Tibial artery (tissue), 4 donors: ENCODE data around the gene PRSS37.
"Not testable (repeated sequence)": the region's sequence is repeated elsewhere in the genome, so short reads cannot be mapped to it uniquely, and the experiment has no call there.

Experiments used
- DNase-seq, 2 donors: peaks; one replicate each; pipeline ENCODE4 v3.0.0-alpha.2; 2019
- H3K27ac ChIP-seq, 2 donors: fragments of 200-600 bp; sonication (generic) in 1 of 2; 1 replicate in 1 of 2; 2 replicates in 1 of 2; pipeline ENCODE4 v1.5.1; 2018 to 2019; ENCODE audit warnings: mild to moderate bottlenecking in 1 of 2
- H3K27me3 ChIP-seq, 2 donors: fragments of 200-600 bp; sonication (generic) in 1 of 2; one replicate each; pipeline versions ENCODE4 v1.5.1 to v1.6.0; 2016 to 2019
- H3K36me3 ChIP-seq, 3 donors: fragments of 200-600 bp; sonication (generic) in 2 of 3; one replicate each; pipeline ENCODE4 v1.5.1; 2016 to 2019; ENCODE audit warnings: mild to moderate bottlenecking in 2 of 3
- H3K4me1 ChIP-seq, 4 donors: fragments of 200-600 bp; sonication (generic) in 2 of 4; 1 replicate in 3 of 4; 2 replicates in 1 of 4; pipeline ENCODE4 v1.5.1; 2016 to 2019
- H3K4me3 ChIP-seq, 2 donors: fragments of 200-600 bp; sonication (generic) in 1 of 2; 1 replicate in 1 of 2; 2 replicates in 1 of 2; pipeline ENCODE4 v1.5.1; 2018 to 2019; ENCODE audit warnings: mild to moderate bottlenecking in 2 of 2
- H3K9me3 ChIP-seq, 3 donors: fragments of 200-600 bp; sonication (generic) in 1 of 3; one replicate each; pipeline ENCODE4 v1.5.1; 2016 to 2019
- CTCF ChIP-seq, 2 experiments: fragments of 200-600 bp in 1 of 2; fragments of 450-650 bp in 1 of 2; IDR thresholded peaks; one replicate each; pipeline ENCODE4 v1.5.1; 2017 to 2019; ENCODE audit warnings: antibody characterized with exemption in 2 of 2, mild to moderate bottlenecking in 1 of 2, moderate library complexity in 1 of 2
- intact Hi-C: fragments of 100-400 bp; cut with DNase I; formaldehyde crosslinking; loops from one replicate; pipeline ENCODE4 v1.15.0; 2023; ENCODE audit warnings: low total_unique reads

PRSS37 gene

DNA sequence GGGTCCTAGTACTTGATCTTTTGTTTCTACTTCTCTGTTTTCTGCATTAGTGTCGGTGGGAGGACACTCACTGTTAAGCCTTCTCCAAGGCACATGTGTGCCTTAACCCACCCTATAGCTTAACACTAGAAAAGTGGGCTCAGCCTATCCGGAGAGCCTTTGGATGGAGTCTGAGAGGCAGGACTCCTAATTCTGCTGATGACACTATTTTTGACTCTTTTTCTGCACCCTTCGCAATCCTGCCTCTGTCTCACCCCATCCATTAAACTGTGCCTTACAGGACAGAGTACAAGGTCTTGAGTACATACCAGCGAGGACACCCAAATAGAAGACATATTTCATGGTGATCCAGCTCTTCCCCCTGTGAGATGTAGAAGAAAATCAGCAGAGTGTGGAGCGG, 577 bp downstream of the PRSS37 start:
- Histone ChIP-seq H3K27me3 (no peaks in the 10 kb centered on the region), H3K4me1 (no peaks in the 10 kb centered on the region), H3K27ac (no peak overlapping the region), H3K36me3 (no peaks in the 10 kb centered on the region), H3K4me3 (no peak overlapping the region), H3K9me3 (no peaks in the 10 kb centered on the region)
- DNase-seq: no peak
- intact Hi-C loops: no loop called here
- no peak for TF ChIP-seq CTCF (IDR thresholded peaks at IDR 0.05)

GRCh38 chr7:141839256-141839655, 2.0 kb downstream of the PRSS37 start:
- no peak for DNase-seq
- Histone ChIP-seq H3K27me3 (no peaks in the 10 kb centered on the region), H3K27ac (no peak overlapping the region), H3K36me3 (no peaks in the 10 kb centered on the region), H3K9me3 (no peaks in the 10 kb centered on the region), H3K4me3 (no peak overlapping the region), H3K4me1 (no peaks in the 10 kb centered on the region)
- no peak for TF ChIP-seq CTCF (IDR thresholded peaks at IDR 0.05)
- intact Hi-C loops: no loop called here

GRCh38 chr7:141838581-141838980, 2.7 kb downstream of the PRSS37 start:
- no peak for DNase-seq
- Histone ChIP-seq H3K27ac (no peak overlapping the region), H3K36me3 (no peaks in the 10 kb centered on the region), H3K4me1 (no peaks in the 10 kb centered on the region), H3K4me3 (no peak overlapping the region), H3K27me3 (no peaks in the 10 kb centered on the region), H3K9me3 (no peaks in the 10 kb centered on the region)
- TF ChIP-seq CTCF (IDR thresholded peaks at IDR 0.05): no peak
- intact Hi-C loops: no loop called here

GRCh38 chr7:141837683-141838082, 3.6 kb downstream of the PRSS37 start:
- DNase-seq: no peak
- Histone ChIP-seq H3K36me3 (no peaks in the 10 kb centered on the region), H3K27ac (no peak overlapping the region), H3K27me3 (no peaks in the 10 kb centered on the region), H3K4me3 (no peak overlapping the region), H3K9me3 (no peaks in the 10 kb centered on the region), H3K4me1 (no peaks in the 10 kb centered on the region)
- intact Hi-C loops: no loop called here
- TF ChIP-seq CTCF (IDR thresholded peaks at IDR 0.05): no peak

DNA sequence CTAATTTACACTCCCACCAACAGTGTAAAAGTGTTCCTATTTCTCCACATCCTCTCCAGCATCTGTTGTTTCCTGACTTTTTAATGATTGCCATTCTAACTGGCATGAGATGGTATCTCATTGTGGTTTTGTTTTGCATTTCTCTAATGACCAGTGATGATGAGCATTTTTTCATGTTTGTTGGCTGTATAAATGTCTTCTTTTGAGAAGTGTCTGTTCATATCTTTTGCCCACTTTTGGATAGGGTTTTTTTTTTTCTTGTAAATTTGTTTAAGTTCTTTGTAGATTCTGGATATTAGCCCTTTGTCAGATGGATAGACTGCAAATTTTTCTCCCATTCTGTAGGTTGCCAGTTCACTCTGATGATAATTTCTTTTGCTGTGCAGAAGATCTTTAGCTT, 18.9 kb downstream of the PRSS37 start:
- peaks cover 0 to 62% (median 13%) of the 10 kb centered on the region in 3 donors for H3K9me3 ChIP-seq
- peaks cover 7 to 17% (median 8%) of the 10 kb centered on the region in 3 donors for H3K36me3 ChIP-seq
- H3K27me3 ChIP-seq, H3K27ac ChIP-seq, H3K4me1 ChIP-seq, DNase-seq, intact Hi-C loops, H3K4me3 ChIP-seq: not testable (repeated sequence)

DNA sequence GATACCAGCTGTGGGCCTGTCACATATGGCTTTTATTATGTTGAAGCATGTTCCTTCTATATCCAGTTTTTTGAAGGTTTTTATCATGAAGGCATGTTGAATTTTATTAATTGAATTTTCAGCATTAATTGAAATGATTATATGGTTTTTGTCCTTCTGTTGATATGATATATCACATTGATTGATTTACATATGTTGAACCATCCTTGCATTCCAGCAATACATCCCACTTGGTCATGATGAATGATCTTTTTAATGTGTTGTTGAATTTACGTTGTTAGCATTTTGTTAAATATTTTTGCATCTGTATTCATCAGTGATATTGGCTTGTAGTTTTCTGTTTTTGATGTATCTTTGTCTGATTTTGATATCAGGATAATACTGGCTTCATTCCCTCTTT, 21.2 kb downstream of the PRSS37 start:
- Histone ChIP-seq H3K9me3 (peaks cover 0 to 66% (median 13%) of the 10 kb centered on the region in 3 donors), H3K27ac (no peak overlapping the region), H3K27me3 (no peaks in the 10 kb centered on the region), H3K4me3 (no peak overlapping the region), H3K36me3 (peaks cover 7 to 18% (median 8%) of the 10 kb centered on the region in 3 donors), H3K4me1 (peaks cover 0 to 3% (median 0%) of the 10 kb centered on the region in 4 donors)
- TF ChIP-seq CTCF (IDR thresholded peaks at IDR 0.05): no peak
- intact Hi-C loops: no loop called here
- DNase-seq: no peak
